DOHH2 (cell line): ENCODE measurements around the gene PIK3AP1.

Source experiments
- H3F3A ChIP-seq: fragments of 200-600 bp; sonication (generic), shearing (Covaris generic); 2 replicates; pipeline ENCODE4 v1.6.0; 2016; ENCODE audit warnings: antibody characterized with exemption, mild to moderate bottlenecking; ENCODE audit not compliant: control insufficient read depth, insufficient read depth
- H3K27ac ChIP-seq: fragments of 200-600 bp; sonication (generic); 2 replicates; pipeline ENCODE4 v1.5.1; 2014; ENCODE audit warnings: low read depth, mild to moderate bottlenecking, low read length, moderate library complexity
- H3K27me3 ChIP-seq: fragments of 200-600 bp; sonication (generic); 2 replicates; pipeline ENCODE4 v1.6.1; 2014; ENCODE audit warnings: mild to moderate bottlenecking, low read length, mixed read lengths; ENCODE audit not compliant: control insufficient read depth
- H3K36me3 ChIP-seq: fragments of 200-600 bp; sonication (generic); 2 replicates; pipeline ENCODE4 v1.6.1; 2014; ENCODE audit warnings: mild to moderate bottlenecking, low read length, moderate library complexity, mixed read lengths; ENCODE audit not compliant: control insufficient read depth
- H3K4me1 ChIP-seq: fragments of 200-600 bp; sonication (generic); 2 replicates; pipeline ENCODE4 v1.6.1; 2014; ENCODE audit warnings: mild to moderate bottlenecking, low read length, mixed read lengths; ENCODE audit not compliant: control insufficient read depth
- H3K4me2 ChIP-seq: fragments of 200-600 bp; sonication (generic); 2 replicates; pipeline ENCODE4 v1.6.0; 2014; ENCODE audit warnings: mild to moderate bottlenecking, low read length, moderate library complexity
- H3K4me3 ChIP-seq: fragments of 200-600 bp; sonication (generic); 2 replicates; pipeline ENCODE4 v1.5.1; 2014; ENCODE audit warnings: mild to moderate bottlenecking, low read length, mixed read lengths
- H3K79me2 ChIP-seq: fragments of 200-600 bp; sonication (generic); 2 replicates; pipeline ENCODE4 v1.6.1; 2014; ENCODE audit warnings: mild to moderate bottlenecking, low read length, mixed read lengths; ENCODE audit not compliant: control insufficient read depth
- H3K9me2 ChIP-seq: fragments of 200-600 bp; sonication (generic); replicated peaks from 2 replicates; pipeline ENCODE4 v1.6.1; 2014; ENCODE audit warnings: mild to moderate bottlenecking, low read length, mixed read lengths; ENCODE audit not compliant: control insufficient read depth
- H3K9me3 ChIP-seq: fragments of 200-600 bp; sonication (generic); 2 replicates; pipeline ENCODE4 v1.6.1; 2014; ENCODE audit warnings: antibody characterized with exemption, low read length, mixed read lengths; ENCODE audit not compliant: control insufficient read depth, insufficient read depth
- H4K20me1 ChIP-seq: fragments of 200-600 bp; sonication (generic); 2 replicates; pipeline ENCODE4 v1.6.0; 2014; ENCODE audit warnings: low read depth, mild to moderate bottlenecking, antibody characterized with exemption, low read length, moderate library complexity; ENCODE audit not compliant: control insufficient read depth, insufficient read depth
- EZH2phosphoT487 ChIP-seq: fragments of 200-600 bp; sonication (generic); IDR thresholded peaks from 2 replicates; pipeline ENCODE4 v1.6.1; 2017; ENCODE audit warnings: borderline replicate concordance, mild to moderate bottlenecking, antibody characterized with exemption, low read length, moderate library complexity, mixed read lengths
- TF ChIP-seq, protein P1 (sequence below): fragments of 200-600 bp; sonication (generic); IDR thresholded peaks from one replicate; pipeline ENCODE4 v1.5.1; 2014; ENCODE audit warnings: antibody characterized with exemption, mild to moderate bottlenecking, low read depth, low read length; ENCODE audit not compliant: poor library complexity, severe bottlenecking

PIK3AP1 gene

GRCh38 chr10:96747734-96748550 lies 27.6 kb upstream of the PIK3AP1 start:
- TF ChIP-seq, protein P1, sequence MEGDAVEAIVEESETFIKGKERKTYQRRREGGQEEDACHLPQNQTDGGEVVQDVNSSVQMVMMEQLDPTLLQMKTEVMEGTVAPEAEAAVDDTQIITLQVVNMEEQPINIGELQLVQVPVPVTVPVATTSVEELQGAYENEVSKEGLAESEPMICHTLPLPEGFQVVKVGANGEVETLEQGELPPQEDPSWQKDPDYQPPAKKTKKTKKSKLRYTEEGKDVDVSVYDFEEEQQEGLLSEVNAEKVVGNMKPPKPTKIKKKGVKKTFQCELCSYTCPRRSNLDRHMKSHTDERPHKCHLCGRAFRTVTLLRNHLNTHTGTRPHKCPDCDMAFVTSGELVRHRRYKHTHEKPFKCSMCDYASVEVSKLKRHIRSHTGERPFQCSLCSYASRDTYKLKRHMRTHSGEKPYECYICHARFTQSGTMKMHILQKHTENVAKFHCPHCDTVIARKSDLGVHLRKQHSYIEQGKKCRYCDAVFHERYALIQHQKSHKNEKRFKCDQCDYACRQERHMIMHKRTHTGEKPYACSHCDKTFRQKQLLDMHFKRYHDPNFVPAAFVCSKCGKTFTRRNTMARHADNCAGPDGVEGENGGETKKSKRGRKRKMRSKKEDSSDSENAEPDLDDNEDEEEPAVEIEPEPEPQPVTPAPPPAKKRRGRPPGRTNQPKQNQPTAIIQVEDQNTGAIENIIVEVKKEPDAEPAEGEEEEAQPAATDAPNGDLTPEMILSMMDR: no peak
- TF ChIP-seq EZH2phosphoT487: no peak
- Histone ChIP-seq H3K4me3 (peak overlapping the region; percentile 58), H3K4me1 (peaks cover 74% of the 10 kb centered on the region), H3K9me3 (no peaks in the 10 kb centered on the region), H4K20me1 (no peaks in the 10 kb centered on the region), H3K27ac (peak overlapping the region; percentile 69), H3K4me2 (peak overlapping the region; percentile 72), H3K79me2 (peaks cover 88% of the 10 kb centered on the region), H3F3A (peaks cover 19% of the 10 kb centered on the region), H3K9me2 (no peaks in the 10 kb centered on the region), H3K36me3 (peaks cover 57% of the 10 kb centered on the region), H3K27me3 (no peaks in the 10 kb centered on the region)

DNA sequence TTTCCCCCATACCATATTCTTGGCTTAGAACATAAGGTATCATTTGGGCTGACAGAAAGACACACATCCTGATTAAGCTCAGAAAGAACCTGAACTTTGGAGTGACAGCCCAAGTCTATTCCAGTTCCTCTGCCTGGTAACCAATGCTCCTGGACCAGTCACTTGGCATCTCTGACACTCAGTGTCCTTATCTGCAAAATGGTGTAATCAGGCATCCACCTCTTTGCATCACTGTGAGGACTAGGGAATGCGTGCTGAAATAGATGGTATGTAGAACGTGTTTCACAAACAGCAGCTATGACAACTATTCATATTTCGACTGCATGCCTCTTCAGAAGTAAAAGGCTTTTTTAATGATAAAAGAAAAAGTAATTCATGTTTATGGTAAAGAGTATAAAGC lies 26.2 kb upstream of the PIK3AP1 start:
- Histone ChIP-seq H3K9me3 (no peaks in the 10 kb centered on the region), H3K4me2 (peak overlapping the region; percentile 19), H3K79me2 (peaks cover 90% of the 10 kb centered on the region), H3K27ac (peak overlapping the region; percentile 15; the same call in 1 of the 2 replicates), H3K4me3 (no peak overlapping the region), H3K36me3 (peaks cover 60% of the 10 kb centered on the region), H3K4me1 (peaks cover 74% of the 10 kb centered on the region), H3K9me2 (no peaks in the 10 kb centered on the region), H3F3A (peaks cover 16% of the 10 kb centered on the region), H3K27me3 (no peaks in the 10 kb centered on the region), H4K20me1 (no peaks in the 10 kb centered on the region)
- TF ChIP-seq, protein P1: no peak
- TF ChIP-seq EZH2phosphoT487: no peak

- Histone ChIP-seq H4K20me1 (no peaks in the 10 kb centered on the region), H3K27ac (no peak overlapping the region), H3K27me3 (no peaks in the 10 kb centered on the region), H3K9me3 (no peaks in the 10 kb centered on the region), H3K4me2 (no peak overlapping the region), H3K36me3 (peaks cover 60% of the 10 kb centered on the region), H3F3A (peaks cover 19% of the 10 kb centered on the region), H3K4me1 (peaks cover 78% of the 10 kb centered on the region), H3K4me3 (no peak overlapping the region), H3K9me2 (no peaks in the 10 kb centered on the region), H3K79me2 (peaks cover 89% of the 10 kb centered on the region)
- TF ChIP-seq EZH2phosphoT487: no peak
- TF ChIP-seq, protein P1: no peak
Observed at GRCh38 chr10:96745950-96746349, 25.6 kb upstream of the PIK3AP1 start.
